Coronary artery (tissue), 2 donors: ENCODE measurements around the gene CPEB1.

Experiments
- DNase-seq: peaks from one replicate; pipeline ENCODE4 v3.0.0-alpha.2; 2017; ENCODE audit warnings: low spot score
- H3K27ac ChIP-seq, 2 donors: fragments of 200-600 bp; sonication (generic); one replicate each; pipeline ENCODE4 v1.5.1; 2016 to 2019
- H3K4me3 ChIP-seq: fragments of 200-600 bp; sonication (generic); 2 replicates; pipeline ENCODE4 v1.5.1; 2016; ENCODE audit warnings: mild to moderate bottlenecking, moderate library complexity
- TF ChIP-seq, protein P1 (sequence below): fragments of 200-600 bp; sonication (generic); IDR thresholded peaks from one replicate; pipeline ENCODE4 v1.5.1; 2019; ENCODE audit warnings: antibody characterized with exemption

The CPEB1 gene

DNA sequence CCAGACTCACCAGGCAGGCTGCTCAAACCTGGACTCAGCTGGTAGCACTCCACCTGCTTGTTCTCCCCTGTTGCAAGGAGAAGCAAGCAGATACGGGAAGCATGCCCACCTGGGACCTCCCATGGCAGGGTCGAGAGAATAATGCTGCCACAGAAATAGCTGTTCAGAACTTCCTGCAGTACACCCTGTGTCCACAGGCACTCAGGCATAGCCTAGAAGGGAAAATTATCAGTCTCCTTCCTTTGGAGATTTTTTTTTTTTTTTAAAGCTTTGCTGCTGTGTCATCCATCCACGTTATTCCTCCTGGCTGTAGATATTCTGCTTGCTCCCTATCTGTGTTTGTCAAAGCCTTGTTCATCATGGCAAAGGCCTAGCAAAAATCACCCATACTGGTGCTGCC, 74.2 kb downstream of the CPEB1 start:
- TF ChIP-seq, protein P1, sequence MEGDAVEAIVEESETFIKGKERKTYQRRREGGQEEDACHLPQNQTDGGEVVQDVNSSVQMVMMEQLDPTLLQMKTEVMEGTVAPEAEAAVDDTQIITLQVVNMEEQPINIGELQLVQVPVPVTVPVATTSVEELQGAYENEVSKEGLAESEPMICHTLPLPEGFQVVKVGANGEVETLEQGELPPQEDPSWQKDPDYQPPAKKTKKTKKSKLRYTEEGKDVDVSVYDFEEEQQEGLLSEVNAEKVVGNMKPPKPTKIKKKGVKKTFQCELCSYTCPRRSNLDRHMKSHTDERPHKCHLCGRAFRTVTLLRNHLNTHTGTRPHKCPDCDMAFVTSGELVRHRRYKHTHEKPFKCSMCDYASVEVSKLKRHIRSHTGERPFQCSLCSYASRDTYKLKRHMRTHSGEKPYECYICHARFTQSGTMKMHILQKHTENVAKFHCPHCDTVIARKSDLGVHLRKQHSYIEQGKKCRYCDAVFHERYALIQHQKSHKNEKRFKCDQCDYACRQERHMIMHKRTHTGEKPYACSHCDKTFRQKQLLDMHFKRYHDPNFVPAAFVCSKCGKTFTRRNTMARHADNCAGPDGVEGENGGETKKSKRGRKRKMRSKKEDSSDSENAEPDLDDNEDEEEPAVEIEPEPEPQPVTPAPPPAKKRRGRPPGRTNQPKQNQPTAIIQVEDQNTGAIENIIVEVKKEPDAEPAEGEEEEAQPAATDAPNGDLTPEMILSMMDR, result no peak
- no peak for DNase-seq
- Histone ChIP-seq H3K4me3 (no peak overlapping the region), H3K27ac (no peak overlapping the region)

DNA sequence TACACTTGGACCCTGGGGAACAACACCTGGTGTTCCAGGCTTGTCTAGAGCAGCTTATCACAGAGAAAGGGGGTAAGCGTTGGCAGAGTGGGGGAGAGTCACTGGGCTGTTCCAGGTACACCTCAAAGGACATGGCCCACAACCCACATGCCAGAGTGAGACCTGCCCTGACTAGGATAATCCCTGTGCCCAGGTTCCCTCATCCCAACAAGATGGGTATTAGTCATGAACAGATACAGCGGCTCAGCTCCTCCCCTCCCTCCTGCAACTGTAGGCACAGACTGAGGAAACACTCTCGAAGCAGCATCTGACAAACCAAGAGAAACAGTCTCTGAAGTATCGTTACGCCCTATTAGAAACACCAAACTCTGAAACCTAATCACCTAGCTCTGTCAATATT, 74.9 kb downstream of the CPEB1 start:
- peak overlapping the region in 1 of 2 donors; percentile 84 for H3K27ac ChIP-seq
- DNase-seq, result no peak
- peak overlapping the region; percentile 73 for H3K4me3 ChIP-seq

DNA sequence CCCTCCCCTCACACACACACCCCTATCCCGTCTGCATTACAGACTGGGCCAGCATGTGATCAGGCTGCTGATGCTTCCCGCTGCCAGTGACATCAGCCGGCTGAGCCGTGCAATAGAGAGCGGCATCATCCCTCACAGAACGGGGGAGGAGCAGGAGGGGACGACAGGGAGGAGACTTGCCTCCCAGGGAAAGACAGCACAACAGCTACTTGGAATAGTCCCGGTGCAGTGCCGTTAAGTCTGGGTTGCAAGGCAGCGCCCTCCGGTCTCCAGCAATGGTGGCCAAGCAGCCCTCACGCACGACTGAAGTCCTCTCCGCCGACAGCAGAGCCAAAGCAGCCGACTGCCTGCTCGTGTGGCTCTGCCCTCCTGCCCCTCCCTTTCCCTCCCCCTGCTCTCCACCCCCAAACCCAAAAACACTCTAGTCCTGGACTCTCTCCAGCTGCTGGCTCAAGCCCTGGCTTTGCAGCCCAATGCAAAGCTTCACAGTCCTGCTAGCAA, 75.4 kb downstream of the CPEB1 start:
- TF ChIP-seq, protein P1, result no peak
- H3K4me3 ChIP-seq, result peak overlapping the region; percentile 73
- DNase-seq, result peak; percentile 80
- peak overlapping the region; percentile 70 to 84 for H3K27ac ChIP-seq

More for the DNA sequence above, 74.9 kb downstream of the CPEB1 start:
- TF ChIP-seq, protein P1, result no peak

DNA sequence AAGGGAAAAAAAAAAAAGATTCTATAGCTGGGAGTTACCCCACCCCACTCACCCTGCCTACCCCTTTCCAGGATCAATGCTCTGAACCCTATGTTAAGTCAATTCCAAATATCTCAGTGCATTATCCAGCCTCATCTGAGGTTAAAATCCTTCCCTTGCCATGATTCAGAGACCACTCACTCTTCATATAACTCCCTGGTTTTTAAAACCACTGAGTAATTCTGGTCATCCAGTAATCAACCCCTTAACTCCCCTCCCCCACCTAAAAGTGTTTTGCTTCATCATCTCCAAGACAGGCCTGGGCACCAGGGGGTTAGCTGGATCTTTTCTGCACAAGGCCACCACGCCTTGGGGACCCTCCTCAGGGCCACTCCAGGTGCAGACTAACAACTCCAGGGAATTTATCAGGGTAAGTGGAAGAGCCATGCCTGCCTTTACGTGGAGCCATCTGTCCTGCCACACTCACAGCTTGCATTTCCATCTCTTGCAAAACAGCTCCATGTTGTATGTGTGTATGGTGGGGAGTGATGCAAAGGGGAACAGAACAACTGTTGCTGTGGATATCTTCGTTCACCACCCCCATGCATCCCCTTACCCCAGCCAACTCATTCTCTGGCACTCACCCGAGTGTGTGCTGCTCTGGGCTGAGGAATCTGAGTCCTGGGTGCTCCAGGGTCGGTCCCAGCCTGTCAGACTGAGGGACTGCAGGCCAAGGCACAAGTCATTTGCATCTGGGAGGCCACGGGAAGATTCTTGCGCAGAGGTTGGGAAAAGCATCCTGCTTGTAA, 76.2 kb downstream of the CPEB1 start:
- no peak for DNase-seq
- TF ChIP-seq, protein P1, result no peak
- Histone ChIP-seq H3K27ac (peak overlapping the region; percentile 70 to 84), H3K4me3 (peak overlapping the region; percentile 73)

DNA sequence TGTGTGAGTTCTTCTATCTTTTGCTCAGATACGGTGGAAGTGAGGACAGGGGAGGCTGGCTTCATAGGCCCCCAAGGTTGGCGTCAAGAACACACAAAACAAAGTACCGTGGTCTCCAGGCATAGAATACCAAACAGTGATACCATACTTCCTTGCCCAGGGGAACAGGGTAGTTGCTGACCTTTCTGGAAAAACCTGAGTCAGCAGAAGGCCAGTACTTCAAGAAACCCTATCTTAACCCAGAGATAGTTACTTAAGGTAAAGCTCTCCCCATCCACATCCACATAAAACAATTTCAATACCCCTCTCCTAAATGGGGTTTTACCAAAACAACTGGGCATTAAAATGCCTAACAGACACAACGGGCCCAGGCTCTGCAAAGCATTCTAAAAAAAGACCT, 77.3 kb downstream of the CPEB1 start:
- DNase-seq, result no peak
- TF ChIP-seq, protein P1, result no peak
- Histone ChIP-seq H3K4me3 (no peak overlapping the region), H3K27ac (no peak overlapping the region)

DNA sequence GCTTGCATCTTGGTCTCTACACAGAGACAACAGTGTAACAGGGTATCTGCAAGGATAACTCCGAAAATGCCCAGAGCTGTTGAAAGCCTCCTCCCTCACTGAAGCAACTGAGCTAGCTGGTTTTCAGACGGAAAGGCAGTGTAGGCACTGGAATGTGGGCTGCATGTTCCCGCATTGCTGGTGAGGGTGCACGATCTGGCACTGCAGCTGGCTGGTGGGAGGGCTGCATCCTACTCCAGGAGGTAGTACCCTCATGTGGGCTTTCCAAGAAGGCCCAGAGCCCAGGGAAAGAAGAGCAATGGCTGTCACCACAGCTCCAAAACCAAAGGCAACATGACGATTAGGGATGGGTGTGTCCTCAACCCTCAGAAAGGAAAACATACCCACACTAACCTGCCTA, 78.2 kb downstream of the CPEB1 start:
- Histone ChIP-seq H3K4me3 (no peak overlapping the region), H3K27ac (no peak overlapping the region)
- no peak for DNase-seq
- TF ChIP-seq, protein P1, result no peak

DNA sequence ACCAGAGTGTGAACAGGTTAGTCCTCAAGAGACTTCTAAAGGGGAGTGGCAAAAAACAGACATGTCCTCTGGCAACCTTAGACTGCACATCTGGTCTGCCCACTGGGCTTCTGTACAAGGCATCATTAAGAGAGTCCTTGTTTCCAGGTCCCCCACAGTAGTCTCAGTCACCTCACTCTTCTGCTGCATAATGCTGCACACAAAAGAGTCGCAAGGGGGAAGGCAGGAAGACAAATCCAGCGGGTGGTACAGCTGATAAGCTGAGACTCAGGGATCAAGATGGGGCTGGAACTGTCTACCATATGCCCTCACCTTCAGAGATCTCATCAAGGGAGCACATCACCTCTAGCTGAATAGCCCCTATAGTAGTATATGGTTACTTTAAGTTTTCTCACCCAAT, 79.5 kb downstream of the CPEB1 start:
- DNase-seq, result no peak
- TF ChIP-seq, protein P1, result no peak
- Histone ChIP-seq H3K4me3 (no peak overlapping the region), H3K27ac (no peak overlapping the region)
